T-helper 9 cell (primary cell): Measurements from ENCODE around the gene NCKAP5.

Experiments used
- DNase-seq: peaks from one replicate; pipeline ENCODE4 v3.0.0-alpha.2; 2020

Gene NCKAP5

DNA sequence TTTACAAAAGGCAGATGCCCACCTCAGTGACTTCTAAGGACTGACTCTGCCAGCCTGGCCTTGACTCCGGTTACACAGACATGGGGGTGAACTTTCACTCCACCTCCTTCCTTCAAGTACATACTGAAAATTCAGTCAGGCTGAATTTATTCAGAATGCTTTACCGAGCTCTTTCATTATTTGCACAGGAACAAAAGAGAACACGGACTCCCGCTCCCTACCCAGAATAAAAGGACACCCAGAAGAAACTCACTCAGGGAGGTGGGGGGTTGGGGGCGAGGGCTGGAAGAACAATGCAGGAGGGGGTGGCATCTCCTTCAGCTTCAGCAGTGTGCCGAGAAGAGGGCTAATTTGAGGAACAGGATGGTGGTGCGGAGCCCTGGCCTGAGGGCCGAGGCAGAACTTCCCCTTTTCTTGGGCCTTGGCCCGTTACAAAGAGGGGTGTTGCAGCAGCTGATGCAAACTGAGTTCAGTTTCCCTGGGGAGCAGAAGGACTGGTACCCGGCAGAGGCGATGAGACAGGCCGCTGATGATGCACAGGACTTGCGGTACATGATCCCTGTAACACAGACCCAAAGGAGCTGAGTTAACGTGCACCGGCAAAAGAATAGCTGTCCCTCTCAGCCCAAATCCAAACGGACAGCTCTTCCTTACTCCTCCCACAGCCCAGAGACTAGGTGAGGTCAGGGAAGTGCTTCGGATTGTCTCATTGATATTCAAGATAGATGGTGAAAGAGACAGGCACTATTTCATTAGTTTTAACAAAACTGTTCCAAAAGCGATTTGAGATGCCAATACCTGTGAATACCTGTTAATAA, 922.3 kb downstream of the NCKAP5 start:
- DNase-seq: no peak

DNA sequence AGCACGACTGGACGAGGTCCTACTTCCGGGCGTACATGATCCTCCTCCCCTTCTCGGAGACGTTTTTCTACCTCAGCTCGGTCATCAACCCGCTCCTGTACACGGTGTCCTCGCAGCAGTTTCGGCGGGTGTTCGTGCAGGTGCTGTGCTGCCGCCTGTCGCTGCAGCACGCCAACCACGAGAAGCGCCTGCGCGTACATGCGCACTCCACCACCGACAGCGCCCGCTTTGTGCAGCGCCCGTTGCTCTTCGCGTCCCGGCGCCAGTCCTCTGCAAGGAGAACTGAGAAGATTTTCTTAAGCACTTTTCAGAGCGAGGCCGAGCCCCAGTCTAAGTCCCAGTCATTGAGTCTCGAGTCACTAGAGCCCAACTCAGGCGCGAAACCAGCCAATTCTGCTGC, 923.1 kb downstream of the NCKAP5 start:
- no peak for DNase-seq

DNA sequence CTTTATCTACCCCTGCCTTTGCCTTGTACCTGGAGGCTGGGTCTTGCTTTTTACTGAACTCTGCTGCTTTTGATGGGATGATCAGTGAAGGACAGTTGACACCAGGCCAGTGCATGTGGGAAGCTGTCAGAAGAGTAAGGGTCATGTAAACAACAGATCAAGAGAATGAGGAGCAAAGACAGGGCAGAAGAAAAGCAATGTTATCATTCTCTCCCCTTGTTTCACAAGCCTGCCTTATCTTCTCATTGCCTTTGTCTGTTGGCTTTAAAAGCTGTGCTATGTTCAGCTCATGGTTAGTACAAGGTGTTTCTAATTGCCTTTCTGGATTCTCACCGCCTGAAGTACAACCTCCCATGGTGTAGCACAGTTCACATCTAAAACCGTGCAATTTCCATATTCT, 925.8 kb downstream of the NCKAP5 start:
- no peak for DNase-seq

DNA sequence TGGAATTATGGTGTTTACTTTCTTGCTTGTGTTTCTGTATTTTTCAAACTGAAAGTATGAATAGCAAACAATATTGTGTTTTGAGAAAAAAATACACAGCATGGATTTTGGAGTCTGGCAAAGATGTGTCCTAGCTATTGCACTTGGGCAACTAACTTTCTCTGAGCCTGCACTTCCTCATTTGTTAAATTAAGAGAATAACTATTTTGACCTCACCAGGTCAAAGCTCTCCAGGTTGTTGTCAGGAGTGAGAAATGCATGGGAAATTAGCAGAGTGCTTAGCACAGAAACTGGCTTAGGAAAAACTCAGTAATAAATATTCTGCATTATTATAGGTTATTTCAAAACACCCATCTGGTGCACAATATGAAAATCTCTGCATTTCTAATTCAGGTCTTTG, 926.4 kb downstream of the NCKAP5 start:
- DNase-seq: no peak

DNA sequence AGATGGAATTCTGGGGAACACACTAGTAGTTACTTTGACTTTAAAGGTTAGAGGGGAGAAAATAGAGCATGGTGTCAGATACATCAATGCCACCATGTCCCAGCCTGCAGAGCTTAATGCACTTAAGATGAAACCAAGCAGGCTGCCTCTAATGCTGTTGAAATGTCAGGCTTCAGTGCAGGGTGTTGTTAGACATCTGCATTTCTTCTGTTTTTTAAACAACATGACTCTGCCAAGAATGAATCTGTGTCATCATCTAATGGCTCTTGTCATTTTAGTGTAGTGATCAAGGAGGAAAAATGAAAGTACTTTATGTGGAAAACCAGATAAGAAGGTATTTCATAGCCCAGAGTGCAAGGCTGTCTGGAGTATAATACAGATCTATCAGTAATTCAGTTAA, 928.1 kb downstream of the NCKAP5 start:
- DNase-seq: no peak

DNA sequence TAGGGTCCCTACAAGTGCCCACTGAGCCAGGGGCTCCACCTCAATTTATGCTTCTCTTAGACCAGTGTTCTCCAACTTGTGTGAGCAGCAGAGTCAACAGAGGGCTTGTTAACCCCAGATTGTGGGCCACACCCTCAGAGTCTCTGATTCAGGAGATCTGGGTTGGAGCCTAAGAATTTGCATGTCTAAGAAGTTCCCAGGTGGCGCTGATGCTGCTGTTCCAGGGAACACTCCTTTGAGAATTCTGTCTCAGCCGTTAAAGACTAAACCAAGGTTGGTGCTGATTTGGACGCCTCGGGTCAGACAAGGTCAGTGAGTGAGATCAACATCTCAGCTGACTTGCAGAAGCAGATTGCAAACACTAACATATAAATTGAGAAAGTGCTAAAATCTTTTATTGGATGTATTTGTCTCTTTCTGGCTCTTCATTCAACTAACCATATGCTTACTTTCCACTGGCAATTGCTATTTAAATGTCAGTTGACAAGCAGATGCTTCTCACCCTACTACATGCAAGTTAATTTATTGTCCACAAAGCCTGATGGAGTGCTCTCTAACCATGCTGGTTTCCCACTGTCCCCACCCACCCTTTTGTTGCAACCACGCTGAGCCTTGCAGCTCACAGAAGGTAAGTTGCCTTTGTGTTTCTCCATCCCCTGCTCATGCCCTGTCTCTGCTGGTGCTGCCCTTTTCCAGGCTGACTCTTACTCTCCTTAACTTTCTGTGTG, 929.8 kb downstream of the NCKAP5 start:
- no peak for DNase-seq

DNA sequence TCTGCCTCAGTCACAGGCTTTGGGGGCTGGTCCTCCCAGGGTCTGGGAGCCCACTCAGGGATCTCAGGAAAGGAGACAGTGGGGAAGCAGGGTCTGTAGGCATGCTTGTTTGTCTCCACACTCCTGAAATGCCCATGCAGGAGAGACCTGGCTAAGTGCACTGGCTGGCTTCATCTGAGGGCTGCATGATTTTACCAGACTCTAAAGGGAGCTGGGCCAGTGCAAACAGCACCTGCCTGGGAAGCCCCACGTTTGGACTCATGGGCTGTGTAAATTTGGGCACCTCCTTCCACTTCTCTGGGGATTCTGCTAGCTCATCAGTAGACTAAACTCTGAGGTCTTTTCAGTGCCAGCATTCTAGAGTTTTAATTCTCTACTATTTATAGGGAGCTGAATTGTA, 931.9 kb downstream of the NCKAP5 start:
- DNase-seq: no peak

DNA sequence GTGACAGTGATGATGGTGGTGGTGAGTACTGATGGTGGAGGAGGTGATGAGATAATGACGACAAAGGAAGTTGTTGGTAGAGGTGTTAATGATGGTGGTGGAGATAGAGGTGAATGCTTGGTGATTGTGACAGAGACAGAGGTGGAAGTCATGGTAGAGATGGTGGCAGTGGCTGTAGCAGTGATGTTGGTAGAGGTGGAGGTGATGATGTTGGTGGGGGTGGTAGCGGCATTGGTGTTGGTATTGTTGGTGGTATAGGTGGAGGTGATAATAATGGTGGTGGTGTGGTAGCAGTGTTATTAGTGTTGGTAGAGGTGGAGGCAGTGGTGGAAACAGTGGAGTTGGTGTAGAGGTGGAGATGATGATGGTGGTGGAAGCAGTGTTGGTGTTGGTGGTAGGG, 934.6 kb downstream of the NCKAP5 start:
- no peak for DNase-seq

DNA sequence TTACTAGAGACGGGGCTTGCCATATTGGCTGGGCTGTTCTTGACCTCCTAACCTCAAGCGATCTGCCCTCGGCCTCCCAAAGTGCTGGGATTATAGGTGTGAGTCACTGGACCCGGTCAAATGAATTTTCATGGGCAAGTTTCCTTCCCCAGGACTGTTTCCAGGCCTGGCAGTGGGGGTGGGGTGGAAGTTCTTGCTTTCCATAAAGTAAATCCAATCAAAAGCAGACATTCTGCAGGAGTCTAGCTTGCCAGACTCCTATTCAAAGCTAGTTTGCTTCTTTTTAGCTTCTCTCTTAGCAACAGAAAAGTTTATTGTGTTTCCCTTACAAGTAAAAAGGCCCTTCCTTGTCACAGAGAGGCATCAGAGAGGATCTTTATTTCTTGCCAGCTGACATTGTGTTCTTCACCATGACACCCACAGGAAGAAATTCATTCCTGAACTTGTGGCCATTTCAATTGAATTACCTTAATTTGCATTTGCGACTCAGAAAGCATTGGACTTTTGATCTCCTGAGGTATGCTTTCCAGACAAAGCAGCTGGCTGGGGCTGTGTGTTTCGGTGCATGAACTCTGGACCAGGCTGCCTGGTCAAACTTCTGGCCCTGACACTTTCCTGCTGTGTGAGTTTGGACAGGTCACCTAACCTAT, 936.1 kb downstream of the NCKAP5 start:
- DNase-seq: no peak

DNA sequence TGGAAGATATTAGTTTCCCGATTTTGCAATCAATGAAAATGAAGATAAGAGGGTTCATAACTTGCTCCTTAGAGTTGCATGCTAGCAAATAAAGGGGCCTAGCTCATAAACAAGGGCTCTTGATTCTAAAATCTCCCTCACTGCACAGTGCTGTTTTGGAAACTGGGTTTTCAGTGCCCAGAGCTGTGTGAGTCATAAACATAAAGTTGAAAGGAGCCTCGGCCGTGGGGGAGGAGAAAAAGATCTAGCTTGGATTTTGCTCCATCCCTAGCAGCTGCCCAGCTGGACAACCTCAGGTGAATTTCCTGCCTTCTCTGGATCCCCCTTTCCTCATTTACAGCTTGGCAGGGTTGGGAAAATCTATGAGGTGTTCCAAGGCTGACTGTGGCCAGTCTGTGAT, 940.7 kb downstream of the NCKAP5 start:
- DNase-seq: no peak

DNA sequence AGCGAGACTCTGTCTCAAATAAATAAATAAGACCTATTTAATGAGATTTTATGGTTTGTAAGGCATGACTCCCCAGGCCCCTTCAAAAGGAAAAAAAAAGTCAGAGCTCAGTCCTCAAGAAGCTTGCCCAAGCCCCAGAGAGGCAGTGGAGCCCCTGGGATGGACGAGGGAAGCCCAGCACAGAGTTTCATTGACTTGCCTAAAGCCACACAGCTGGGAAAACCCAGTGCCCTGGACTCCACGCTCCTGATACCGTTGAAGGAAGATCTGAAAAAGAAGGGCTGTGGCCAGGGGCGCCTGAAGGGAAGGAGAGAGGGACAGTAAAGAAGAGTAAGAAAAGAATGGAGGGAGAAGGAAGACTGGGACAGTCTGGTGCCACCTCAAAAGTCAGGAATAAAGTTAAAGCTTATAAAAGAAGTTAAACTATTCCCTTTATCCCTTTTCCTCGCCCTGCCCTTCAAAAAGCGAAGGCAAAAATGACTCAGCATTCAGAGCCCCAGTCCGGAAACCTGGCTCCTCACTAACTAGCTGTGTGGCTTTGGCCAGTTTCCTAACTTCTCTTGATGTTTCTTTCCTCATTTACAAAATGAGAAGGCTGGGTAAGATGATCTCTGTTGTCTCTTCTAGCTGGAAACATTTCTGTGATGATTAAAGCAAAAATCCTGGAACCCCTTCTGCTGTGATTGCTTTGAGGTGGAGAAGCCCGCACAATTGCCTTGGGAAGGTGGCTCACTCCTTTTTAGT, 945.0 kb downstream of the NCKAP5 start:
- DNase-seq: no peak
